ENCODE data around the gene PPP2R3B. TPM values are rescaled to one million over a fixed set of nuclear protein-coding genes. Genes with fewer than 3 reads are reported as not detected.

Gene PPP2R3B
- total and polyA plus RNA-seq, 2 of the 13 experiments (the other 11 are each of a cell fraction or from before 2014, with no cell fraction given): 17.0 to 21.4 TPM

- TF ChIP-seq ZNF318 (CRISPR knock-in tag; IDR thresholded peaks at IDR 0.05): no peak
- TF ChIP-seq CERS6 (CRISPR knock-in tag; IDR thresholded peaks at IDR 0.05): no peak
- no peak for TF ChIP-seq PHF5A (CRISPR knock-in tag; IDR thresholded peaks at IDR 0.05; ENCODE audit: low read depth, unreplicated experiment)
- TF ChIP-seq GATAD2A (CRISPR knock-in tag; IDR thresholded peaks at IDR 0.05): no peak
- no peak for TF ChIP-seq TCF12 (IDR thresholded peaks at IDR 0.05)
- TF ChIP-seq TCF12 (CRISPR knock-in tag; IDR thresholded peaks at IDR 0.05): no peak
- TF ChIP-seq ZNF740 (CRISPR knock-in tag; IDR thresholded peaks at IDR 0.05): no peak
- TF ChIP-seq REPIN1 (CRISPR knock-in tag; IDR thresholded peaks at IDR 0.05; ENCODE audit: borderline replicate concordance, low read depth): no peak
Measured at GRCh38 chrX:391717-392574, 5.2 kb upstream of the PPP2R3B start (continued).

All from HepG2 (cell line).